ENCODE measurements around the gene EXOSC2. TPM values are rescaled to one million over a fixed set of nuclear protein-coding genes. Genes with fewer than 3 reads are reported as not detected.

EXOSC2 gene
- total RNA-seq, 4 donors from 2014 or later = 2.2 to 17.1 (median 15.8) TPM

DNA sequence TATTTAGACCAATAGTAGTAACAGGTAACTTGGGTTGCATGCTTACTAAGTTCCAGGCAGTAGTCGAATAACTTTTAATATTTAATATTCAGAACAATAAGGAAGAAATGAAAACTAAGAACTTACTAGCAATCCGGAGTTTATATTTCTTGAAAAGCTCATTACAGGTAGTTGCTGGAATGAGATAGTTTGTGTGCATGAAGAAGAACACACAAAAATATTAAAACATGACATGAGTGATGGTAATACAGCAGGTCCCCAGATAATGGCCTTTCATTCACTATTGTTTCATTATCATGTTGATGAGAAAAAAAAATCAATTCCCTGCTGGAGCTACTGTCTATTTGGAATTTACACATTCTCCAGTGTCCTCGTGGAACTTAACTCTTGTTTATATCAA, 44.7 kb downstream of the EXOSC2 start:
- H3K27ac ChIP-seq = no peak overlapping the region
- no peak overlapping the region for H3K4me3 ChIP-seq
- in situ Hi-C loops (cut with MboI; ENCODE audit: low pct_ligation_motif_present in 1 of 4, low pct_unique_long_range_greater_than_20kb in 1 of 4, low sequenced_read_pairs in 3 of 4) = no loop called here
- peaks cover 0 to 7% (median 3%) of the 10 kb centered on the region in 4 donors for H3K4me1 ChIP-seq
- H3K9me3 ChIP-seq = no peaks in the 10 kb centered on the region
- intact Hi-C loops (cut with DNase I; ENCODE audit: low total_unique reads) = no loop called here
- H3K27me3 ChIP-seq = no peaks in the 10 kb centered on the region
- 72 to 79% methylated on average over 3 of the region's 3 CpGs for WGBS, 2 donors (ENCODE audit: low coverage in 1 of 2)
- DNase-seq = no peak
- H3K36me3 ChIP-seq = no peaks in the 10 kb centered on the region
- TF ChIP-seq POLR2AphosphoS5 (IDR thresholded peaks at IDR 0.05) = no peak

DNA sequence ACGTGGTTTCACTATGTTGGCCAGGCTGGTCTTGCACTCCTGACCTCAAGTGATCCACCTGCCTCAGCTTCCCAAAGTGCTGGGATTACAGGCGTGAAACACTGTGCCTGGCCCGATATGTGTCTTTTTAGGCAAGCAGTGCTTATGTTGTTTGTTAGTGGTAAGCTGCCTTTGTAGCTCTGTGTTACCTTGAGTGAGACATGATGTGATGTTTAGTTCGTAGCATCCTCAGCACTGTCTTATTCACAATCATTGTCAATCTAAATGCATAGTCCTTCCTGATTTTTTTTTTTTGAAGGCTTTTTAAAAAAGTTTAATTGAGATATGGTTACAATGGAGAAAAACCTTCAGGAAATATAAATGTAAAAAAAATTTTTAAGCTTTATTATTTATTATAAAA, 45.5 kb downstream of the EXOSC2 start:
- Histone ChIP-seq H3K27me3 (no peaks in the 10 kb centered on the region), H3K36me3 (no peaks in the 10 kb centered on the region), H3K9me3 (no peaks in the 10 kb centered on the region), H3K4me1 (no peaks in the 10 kb centered on the region), H3K27ac (no peak overlapping the region), H3K4me3 (no peak overlapping the region)
- TF ChIP-seq POLR2AphosphoS5 (IDR thresholded peaks at IDR 0.05) (no peak), POLR2A (IDR thresholded peaks at IDR 0.05) (no peak), EP300 (IDR thresholded peaks at IDR 0.05; ENCODE audit: low read depth) (no peak)
- TF ChIP-seq, protein P1, sequence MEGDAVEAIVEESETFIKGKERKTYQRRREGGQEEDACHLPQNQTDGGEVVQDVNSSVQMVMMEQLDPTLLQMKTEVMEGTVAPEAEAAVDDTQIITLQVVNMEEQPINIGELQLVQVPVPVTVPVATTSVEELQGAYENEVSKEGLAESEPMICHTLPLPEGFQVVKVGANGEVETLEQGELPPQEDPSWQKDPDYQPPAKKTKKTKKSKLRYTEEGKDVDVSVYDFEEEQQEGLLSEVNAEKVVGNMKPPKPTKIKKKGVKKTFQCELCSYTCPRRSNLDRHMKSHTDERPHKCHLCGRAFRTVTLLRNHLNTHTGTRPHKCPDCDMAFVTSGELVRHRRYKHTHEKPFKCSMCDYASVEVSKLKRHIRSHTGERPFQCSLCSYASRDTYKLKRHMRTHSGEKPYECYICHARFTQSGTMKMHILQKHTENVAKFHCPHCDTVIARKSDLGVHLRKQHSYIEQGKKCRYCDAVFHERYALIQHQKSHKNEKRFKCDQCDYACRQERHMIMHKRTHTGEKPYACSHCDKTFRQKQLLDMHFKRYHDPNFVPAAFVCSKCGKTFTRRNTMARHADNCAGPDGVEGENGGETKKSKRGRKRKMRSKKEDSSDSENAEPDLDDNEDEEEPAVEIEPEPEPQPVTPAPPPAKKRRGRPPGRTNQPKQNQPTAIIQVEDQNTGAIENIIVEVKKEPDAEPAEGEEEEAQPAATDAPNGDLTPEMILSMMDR (IDR thresholded peaks at IDR 0.05) = no peak
- in situ Hi-C loops (cut with MboI; ENCODE audit: low pct_ligation_motif_present in 1 of 4, low pct_unique_long_range_greater_than_20kb in 1 of 4, low sequenced_read_pairs in 3 of 4) (no loop called here), intact Hi-C loops (cut with DNase I; ENCODE audit: low total_unique reads) (no loop called here)
- WGBS, 2 donors (ENCODE audit: low coverage in 1 of 2) = 91 to 100% methylated on average over 2 to 4 of the region's 4 CpGs
- no peak for DNase-seq

DNA sequence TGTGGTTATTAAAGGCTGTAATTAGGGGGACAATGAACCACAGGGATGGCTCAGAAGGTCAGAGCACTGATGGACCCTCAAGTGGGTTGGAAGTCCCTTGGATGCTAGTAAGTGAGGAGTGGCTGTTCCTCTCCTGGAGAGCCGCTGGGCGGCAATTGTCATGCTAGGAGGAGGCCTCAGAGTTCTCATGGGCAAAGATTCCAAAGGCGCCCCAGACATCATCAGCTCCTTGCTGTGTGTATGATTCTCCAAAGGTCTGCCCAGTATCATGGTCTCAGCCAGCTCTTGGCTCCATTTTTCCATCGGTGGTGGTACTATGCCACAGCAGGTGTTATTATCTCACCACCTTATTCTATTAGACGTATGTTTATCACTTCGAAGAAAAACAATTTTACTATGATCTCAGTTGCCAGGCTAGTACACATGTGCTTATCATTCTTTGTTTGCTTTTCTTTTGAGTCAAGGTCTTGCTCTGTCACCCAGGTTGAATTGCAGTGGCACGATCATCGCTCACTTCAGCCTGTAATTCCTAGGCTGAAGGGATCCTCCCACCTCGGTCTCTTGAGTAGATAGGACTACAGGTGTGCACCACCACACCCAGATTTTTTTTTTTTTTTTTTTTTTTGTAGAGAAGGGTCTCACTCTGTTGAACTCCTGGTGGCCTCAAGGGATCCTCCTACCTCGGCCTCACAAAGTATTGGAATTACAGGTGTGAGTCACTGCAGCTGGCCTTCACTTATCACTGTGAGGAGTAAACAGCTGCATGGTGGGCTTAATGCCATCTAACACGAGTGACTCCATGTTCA, 46.8 kb downstream of the EXOSC2 start:
- intact Hi-C loops (cut with DNase I; ENCODE audit: low total_unique reads) (no loop called here), in situ Hi-C loops (cut with MboI; ENCODE audit: low pct_ligation_motif_present in 1 of 4, low pct_unique_long_range_greater_than_20kb in 1 of 4, low sequenced_read_pairs in 3 of 4) (no loop called here)
- H3K27me3 ChIP-seq = no peaks in the 10 kb centered on the region
- no peak for DNase-seq
- 80 to 83% methylated on average over 3 to 11 of the region's 11 CpGs for WGBS, 2 donors (ENCODE audit: low coverage in 1 of 2)
- H3K4me1 ChIP-seq = no peaks in the 10 kb centered on the region
- no peak overlapping the region for H3K4me3 ChIP-seq
- no peaks in the 10 kb centered on the region for H3K9me3 ChIP-seq
- H3K27ac ChIP-seq = no peak overlapping the region
- H3K36me3 ChIP-seq = no peaks in the 10 kb centered on the region
- TF ChIP-seq POLR2AphosphoS5 (IDR thresholded peaks at IDR 0.05) = no peak
- TF ChIP-seq EP300 (IDR thresholded peaks at IDR 0.05; ENCODE audit: low read depth) = no peak

DNA sequence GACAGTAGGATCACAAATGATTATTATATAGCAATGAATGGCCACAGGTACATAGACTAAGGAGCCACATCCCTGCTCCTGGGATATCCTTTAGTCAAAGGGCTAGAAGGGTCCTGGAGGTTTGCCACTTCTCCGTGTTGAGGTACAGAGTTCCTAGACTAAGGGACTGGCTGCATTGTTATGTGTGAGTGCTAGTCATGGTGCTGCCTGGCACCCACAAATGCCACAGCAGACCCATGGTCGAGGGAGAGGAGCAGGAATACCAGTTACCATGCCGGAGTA, 47.4 kb downstream of the EXOSC2 start:
- intact Hi-C loops (cut with DNase I; ENCODE audit: low total_unique reads) (no loop called here), in situ Hi-C loops (cut with MboI; ENCODE audit: low pct_ligation_motif_present in 1 of 4, low pct_unique_long_range_greater_than_20kb in 1 of 4, low sequenced_read_pairs in 3 of 4) (no loop called here)
- no peak overlapping the region for H3K4me3 ChIP-seq
- H3K27ac ChIP-seq = no peak overlapping the region
- no peak for DNase-seq
- no peaks in the 10 kb centered on the region for H3K9me3 ChIP-seq
- WGBS, 2 donors (ENCODE audit: low coverage in 1 of 2) = 94% methylated on average over 3 of the region's 3 CpGs; no CpG with 5 or more reads in 1 of the 2 donors
- no peaks in the 10 kb centered on the region for H3K4me1 ChIP-seq
- no peaks in the 10 kb centered on the region for H3K27me3 ChIP-seq
- no peaks in the 10 kb centered on the region for H3K36me3 ChIP-seq
- TF ChIP-seq, protein P1 (IDR thresholded peaks at IDR 0.05) = no peak
- TF ChIP-seq EP300 (IDR thresholded peaks at IDR 0.05; ENCODE audit: low read depth) (no peak), POLR2A (IDR thresholded peaks at IDR 0.05) (no peak), POLR2AphosphoS5 (IDR thresholded peaks at IDR 0.05) (no peak)

DNA sequence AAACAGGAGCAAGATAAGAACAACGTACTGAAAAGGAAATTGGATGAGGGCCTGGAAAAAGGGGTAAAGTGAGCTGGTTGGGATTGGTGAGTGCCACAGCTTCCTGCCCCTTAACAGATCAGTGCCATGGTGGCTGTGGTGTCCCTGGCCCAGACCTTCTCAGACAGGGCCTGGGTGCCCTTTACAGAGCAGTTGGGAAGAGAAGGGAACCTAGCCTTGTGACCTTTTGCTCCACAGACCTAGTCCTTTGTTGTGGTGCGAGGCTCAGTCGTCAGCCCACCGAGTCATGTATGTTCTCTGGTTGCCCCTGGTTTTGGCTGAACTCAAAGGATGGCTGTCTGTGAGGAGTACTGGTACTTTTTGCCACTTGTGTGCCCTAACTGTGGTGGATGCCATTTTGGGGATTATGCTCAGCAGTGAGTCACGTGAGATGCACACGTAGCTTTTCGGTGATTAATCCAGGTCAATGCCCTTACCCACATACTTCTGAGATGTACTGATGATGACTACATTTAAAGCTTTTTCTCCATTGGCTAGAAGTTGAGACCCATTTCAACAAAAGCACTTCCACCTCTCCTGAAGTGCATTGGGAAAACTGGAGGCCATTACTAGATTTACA, 48.4 kb downstream of the EXOSC2 start:
- WGBS, 2 donors (ENCODE audit: low coverage in 1 of 2) = 60 to 81% methylated on average over 1 to 7 of the region's 7 CpGs
- intact Hi-C loops (cut with DNase I; ENCODE audit: low total_unique reads) = no loop called here

More for the DNA sequence above, 48.4 kb downstream of the EXOSC2 start:
- in situ Hi-C loops (cut with MboI; ENCODE audit: low pct_ligation_motif_present in 1 of 4, low pct_unique_long_range_greater_than_20kb in 1 of 4, low sequenced_read_pairs in 3 of 4) = no loop called here
- no peak for DNase-seq
- Histone ChIP-seq H3K4me1 (no peaks in the 10 kb centered on the region), H3K27ac (no peak overlapping the region), H3K9me3 (no peaks in the 10 kb centered on the region), H3K36me3 (no peaks in the 10 kb centered on the region), H3K27me3 (no peaks in the 10 kb centered on the region), H3K4me3 (no peak overlapping the region)
- TF ChIP-seq, protein P1 (IDR thresholded peaks at IDR 0.05) = no peak
- no peak for TF ChIP-seq POLR2A (IDR thresholded peaks at IDR 0.05)
